Breast epithelium (tissue), 4 donors: ENCODE data around the gene ANK2. TPM values are rescaled to one million over a fixed set of nuclear protein-coding genes. Genes with fewer than 3 reads are reported as not detected.

Source experiments
- DNase-seq, 2 donors: peaks; one replicate each; pipeline ENCODE4 v3.0.0-alpha.2; 2019; ENCODE audit warnings: low spot score in 2 of 2
- H3K27ac ChIP-seq, 2 donors: fragments of 200-600 bp; sonication (generic) in 1 of 2; one replicate each; pipeline ENCODE4 v1.5.1; 2016 to 2019; ENCODE audit warnings: mild to moderate bottlenecking in 1 of 2
- H3K27me3 ChIP-seq, 2 donors: fragments of 200-600 bp; sonication (generic) in 1 of 2; one replicate each; pipeline versions ENCODE4 v1.5.1 to v1.6.0; 2017 to 2019; ENCODE audit warnings: control low read depth in 1 of 2, mild to moderate bottlenecking in 1 of 2
- H3K36me3 ChIP-seq: fragments of 200-600 bp; one replicate; pipeline ENCODE4 v1.5.1; 2019
- H3K4me1 ChIP-seq, 2 donors: fragments of 200-600 bp; sonication (generic); one replicate each; pipeline ENCODE4 v1.5.1; 2016 to 2019; ENCODE audit warnings: control low read depth in 1 of 2
- H3K4me3 ChIP-seq, 3 donors: fragments of 200-600 bp; sonication (generic); 1 replicate in 2 of 3; 2 replicates in 1 of 3; pipeline ENCODE4 v1.5.1; 2016 to 2019; ENCODE audit warnings: mild to moderate bottlenecking in 3 of 3, moderate library complexity in 2 of 3
- H3K9me3 ChIP-seq, 2 donors: fragments of 200-600 bp; sonication (generic) in 1 of 2; one replicate each; pipeline ENCODE4 v1.5.1; 2016 to 2019; ENCODE audit warnings: control low read depth in 1 of 2
- CTCF ChIP-seq, 3 donors: fragments of 450-650 bp; IDR thresholded peaks; one replicate each; pipeline ENCODE4 v1.5.1; 2016 to 2017; ENCODE audit warnings: antibody characterized with exemption in 3 of 3, mild to moderate bottlenecking in 3 of 3, moderate library complexity in 3 of 3
- POLR2A ChIP-seq: fragments of 450-650 bp; IDR thresholded peaks from one replicate; pipeline ENCODE4 v1.6.1; 2016; ENCODE audit warnings: antibody characterized with exemption, mild to moderate bottlenecking, moderate library complexity
- POLR2AphosphoS5 ChIP-seq, 3 donors: sonication (generic); formaldehyde crosslinking; IDR thresholded peaks; one replicate each; pipeline ENCODE4 v1.6.1; 2017; ENCODE audit warnings: antibody characterized with exemption in 3 of 3
- intact Hi-C: fragments of 100-400 bp; cut with DNase I; formaldehyde crosslinking; loops from one replicate; pipeline ENCODE4 v1.15.1; 2023; ENCODE audit warnings: low total_unique reads
- total RNA-seq, 3 donors: library from RNA; depleted of rRNA; stranded (reverse); fragments of >200 nt; gene quantifications; one replicate each; pipeline ENCODE4 v1.1.0, GENCODE V29; 2016

Gene ANK2
- total RNA-seq, 3 donors from 2014 or later: 22.0 to 145 (median 36.7) TPM

GRCh38 chr4:113302051-113302450 lies 252.6 kb downstream of the ANK2 start:
- H3K27ac ChIP-seq: no peak overlapping the region
- no peaks in the 10 kb centered on the region for H3K36me3 ChIP-seq
- H3K27me3 ChIP-seq: no peaks in the 10 kb centered on the region
- H3K9me3 ChIP-seq: no peaks in the 10 kb centered on the region
- DNase-seq: no peak
- intact Hi-C loops: no loop called here
- H3K4me3 ChIP-seq: no peak overlapping the region
- TF ChIP-seq CTCF (IDR thresholded peaks at IDR 0.05): no peak
- TF ChIP-seq POLR2AphosphoS5 (IDR thresholded peaks at IDR 0.05): no peak
- no peak for TF ChIP-seq POLR2A
- no peaks in the 10 kb centered on the region for H3K4me1 ChIP-seq

GRCh38 chr4:113303315-113303714 lies 253.9 kb downstream of the ANK2 start:
- Histone ChIP-seq H3K4me3 (no peak overlapping the region), H3K27ac (no peak overlapping the region), H3K9me3 (no peaks in the 10 kb centered on the region), H3K36me3 (no peaks in the 10 kb centered on the region), H3K4me1 (no peaks in the 10 kb centered on the region), H3K27me3 (no peaks in the 10 kb centered on the region)
- intact Hi-C loops: no loop called here
- DNase-seq: no peak
- TF ChIP-seq POLR2AphosphoS5 (IDR thresholded peaks at IDR 0.05) (no peak), CTCF (IDR thresholded peaks at IDR 0.05) (no peak)

- intact Hi-C loops: no loop called here
- Histone ChIP-seq H3K9me3 (no peaks in the 10 kb centered on the region), H3K27ac (no peak overlapping the region), H3K4me1 (no peaks in the 10 kb centered on the region), H3K27me3 (no peaks in the 10 kb centered on the region), H3K4me3 (no peak overlapping the region), H3K36me3 (no peaks in the 10 kb centered on the region)
- TF ChIP-seq POLR2AphosphoS5 (IDR thresholded peaks at IDR 0.05): no peak
- no peak for DNase-seq
These were observed 261.6 kb downstream of the ANK2 start for GRCh38 chr4:113311047-113311446.

- H3K4me3 ChIP-seq: no peak overlapping the region
- H3K36me3 ChIP-seq: no peaks in the 10 kb centered on the region
- no peak overlapping the region for H3K27ac ChIP-seq
- TF ChIP-seq CTCF (IDR thresholded peaks at IDR 0.05) (no peak), POLR2AphosphoS5 (IDR thresholded peaks at IDR 0.05) (no peak), POLR2A (no peak)
- no peaks in the 10 kb centered on the region for H3K27me3 ChIP-seq
- intact Hi-C loops: no loop called here
- no peaks in the 10 kb centered on the region for H3K4me1 ChIP-seq
- no peaks in the 10 kb centered on the region for H3K9me3 ChIP-seq
- no peak for DNase-seq
These were observed 263.1 kb downstream of the ANK2 start for GRCh38 chr4:113312529-113312928.

GRCh38 chr4:113314426-113314825 lies 265.0 kb downstream of the ANK2 start:
- no peaks in the 10 kb centered on the region for H3K4me1 ChIP-seq
- intact Hi-C loops: no loop called here
- no peaks in the 10 kb centered on the region for H3K27me3 ChIP-seq
- H3K36me3 ChIP-seq: no peaks in the 10 kb centered on the region
- H3K9me3 ChIP-seq: no peaks in the 10 kb centered on the region
- TF ChIP-seq POLR2A (no peak), POLR2AphosphoS5 (IDR thresholded peaks at IDR 0.05) (no peak), CTCF (IDR thresholded peaks at IDR 0.05) (no peak)
- H3K4me3 ChIP-seq: no peak overlapping the region
- DNase-seq: no peak
- no peak overlapping the region for H3K27ac ChIP-seq

GRCh38 chr4:113316879-113317278 lies 267.4 kb downstream of the ANK2 start:
- Histone ChIP-seq H3K4me3 (no peak overlapping the region), H3K27me3 (no peaks in the 10 kb centered on the region), H3K4me1 (no peaks in the 10 kb centered on the region), H3K36me3 (no peaks in the 10 kb centered on the region), H3K9me3 (no peaks in the 10 kb centered on the region), H3K27ac (no peak overlapping the region)
- intact Hi-C loops: no loop called here
- no peak for TF ChIP-seq CTCF (IDR thresholded peaks at IDR 0.05)
- no peak for TF ChIP-seq POLR2A
- TF ChIP-seq POLR2AphosphoS5 (IDR thresholded peaks at IDR 0.05): no peak
- no peak for DNase-seq
